GM12878 (cell line): ENCODE measurements around the gene PAFAH2. TPM values are rescaled to one million over a fixed set of nuclear protein-coding genes. Genes with fewer than 3 reads are reported as not detected.

Experiments used
- ATAC-seq: fragments of 200-7000 bp; cut with Tn5 transposase; 3 replicates; pipeline ENCODE4 v1.9.1; 2020; ENCODE audit warnings: mild to moderate bottlenecking, moderate library complexity
- BruUV-seq: library from RNA; stranded (reverse); fragments of 400-500 nt; replicated peaks from 2 replicates; lab custom pipeline; 2021; lab: Mats Ljungman, UMichigan
- CTCF ChIA-PET: fragments of 300-600 bp; sonication (Branson Sonifier 250); formaldehyde crosslinking; extraction: SDS; loops from one replicate; lab custom pipeline; 2021; ENCODE audit warnings: inconsistent platforms; lab: Yijun Ruan, JAX
- POLR2A ChIA-PET: fragments of 350-600 bp; formaldehyde crosslinking; extraction: SDS; loops from one replicate; lab custom pipeline; 2021; ENCODE audit warnings: inconsistent platforms; lab: Charles Lee
- RAD21 ChIA-PET: fragments of 300-600 bp; sonication (Branson Sonifier 250); formaldehyde crosslinking; loops from one replicate; lab custom pipeline; 2023; ENCODE audit warnings: antibody characterized with exemption; ENCODE audit not compliant: unreplicated experiment; lab: Charles Lee
- SMC1A ChIA-PET: fragments of 300-600 bp; sonication (Branson Sonifier 250); formaldehyde crosslinking; loops from one replicate; lab custom pipeline; 2023; ENCODE audit not compliant: unreplicated experiment, uncharacterized antibody; lab: Charles Lee
- DNase-seq: peaks from one replicate; pipeline ENCODE4 v3.0.0-alpha.2; 2011; ENCODE audit warnings: low read depth, low spot score
- FAIRE-seq: peaks from 3 replicates; lab custom pipeline; 2011; peaks lifted over from hg19 to GRCh38; lab: Jason Lieb, UNC
- H2AFZ ChIP-seq: 2 replicates; pipeline ENCODE4 v1.6.0; 2011; ENCODE audit warnings: low read depth, low read length, control low read depth; ENCODE audit not compliant: control insufficient read depth
- H3K27ac ChIP-seq: 2 replicates; pipeline ENCODE4 v1.5.1; 2011; ENCODE audit warnings: control low read depth; ENCODE audit not compliant: control insufficient read depth, insufficient read depth
- H3K27me3 ChIP-seq, 2 experiments: replicated peaks in 1 of 2; 2 replicates each; pipeline versions ENCODE4 v1.6.0 to v1.6.1; 2011; ENCODE audit warnings: low read length in 1 of 2; ENCODE audit not compliant: control insufficient read depth in 2 of 2, insufficient read depth in 2 of 2
- H3K36me3 ChIP-seq, 2 experiments: 2 replicates each; pipeline ENCODE4 v1.5.1; 2011; ENCODE audit warnings: low read length in 1 of 2; ENCODE audit not compliant: control insufficient read depth in 2 of 2, insufficient read depth in 2 of 2
- H3K4me1 ChIP-seq: 2 replicates; pipeline ENCODE4 v1.6.1; 2011; ENCODE audit warnings: mild to moderate bottlenecking, low read length, moderate library complexity, mixed read lengths; ENCODE audit not compliant: control insufficient read depth, insufficient read depth
- H3K4me2 ChIP-seq: 2 replicates; pipeline ENCODE4 v1.6.0; 2011; ENCODE audit warnings: control low read depth; ENCODE audit not compliant: control insufficient read depth, insufficient read depth
- H3K4me3 ChIP-seq: fragments of 200-600 bp; sonication (generic); 2 replicates; pipeline ENCODE4 v1.5.1; 2016
- H3K79me2 ChIP-seq: 2 replicates; pipeline ENCODE4 v1.6.0; 2011; ENCODE audit warnings: low read length; ENCODE audit not compliant: control insufficient read depth, insufficient read depth
- H3K9ac ChIP-seq: 2 replicates; pipeline ENCODE4 v1.8.0; 2011; ENCODE audit warnings: low read length, control low read depth, mixed read lengths; ENCODE audit not compliant: control insufficient read depth, insufficient read depth
- H3K9me3 ChIP-seq: replicated peaks from 3 replicates; pipeline ENCODE4 v1.5.1; 2011; ENCODE audit warnings: mild to moderate bottlenecking, low read length; ENCODE audit not compliant: control insufficient read depth, insufficient read depth
- H4K20me1 ChIP-seq: 2 replicates; pipeline ENCODE4 v1.6.0; 2011; ENCODE audit not compliant: control insufficient read depth, insufficient read depth
- CHD1 ChIP-seq: IDR thresholded peaks from 2 replicates; pipeline ENCODE4 v1.6.1; 2012; ENCODE audit warnings: low read depth, low read length, improper control_type of control experiment
- IKZF2 ChIP-seq, 2 experiments: fragments of 450-650 bp; IDR thresholded peaks; 2 replicates each; pipeline ENCODE4 v1.6.1; 2017; ENCODE audit warnings: mild to moderate bottlenecking in 2 of 2, moderate library complexity in 2 of 2
- JUNB ChIP-seq: IDR thresholded peaks from 2 replicates; pipeline ENCODE4 v1.6.1; 2016; ENCODE audit warnings: antibody characterized with exemption, mild to moderate bottlenecking
- NRF1 ChIP-seq: conservative IDR thresholded peaks from 2 replicates; pipeline ENCODE4 v1.6.1; 2011; ENCODE audit warnings: mild to moderate bottlenecking, low read depth, low read length, improper control_type of control experiment
- RUNX3 ChIP-seq: IDR thresholded peaks from 2 replicates; pipeline ENCODE4 v1.6.1; 2012; ENCODE audit warnings: low read length, inconsistent platforms
- SPI1 ChIP-seq: IDR thresholded peaks from 2 replicates; pipeline ENCODE4 v1.6.1; 2011; ENCODE audit warnings: low read depth, mild to moderate bottlenecking, low read length, moderate library complexity, borderline replicate concordance; ENCODE audit not compliant: insufficient read depth
- SREBF2 ChIP-seq: IDR thresholded peaks from 2 replicates; pipeline ENCODE4 v1.6.1; 2012; ENCODE audit warnings: mild to moderate bottlenecking, low read length
- WGBS: methylation state at CpG from one replicate; pipeline ENCODE4 v1.1.6; 2016; ENCODE audit warnings: low lambda C conversion rate; ENCODE audit not compliant: insufficient replicate concordance, insufficient coverage; ENCODE audit errors: missing lambda C conversion rate; 5-methylcytosine and 5-hydroxymethylcytosine counted together
- in situ Hi-C: fragments of 300-500 bp; cut with MboI; formaldehyde crosslinking; loops from 9 replicates; pipeline ENCODE4 v1.14.3; 2018; ENCODE audit warnings: mixed read lengths
- intact Hi-C: fragments of 100-400 bp; cut with micrococcal nuclease; formaldehyde crosslinking; loops from one replicate; pipeline ENCODE4 v1.14.2; 2022; ENCODE audit not compliant: unreplicated experiment
- polyA plus RNA-seq, 11 experiments: library from polyadenylated mRNA; depleted of rRNA in 4 of 11; unstranded in 6 of 11; stranded (reverse) in 5 of 11; fragments of >200 nt; fragmentation: Nextera tagmentation in 4 of 11; fragmentation: Illumina TruSeq in 1 of 11; extraction: Ambion mirVana in 4 of 11; extraction: Trizol in 1 of 11; gene quantifications; 1 replicate in 1 of 11; 2 replicates in 10 of 11; pipeline versions ENCODE4 v1.2.1 to v1.2.3, GENCODE V29; 2011 to 2016; ENCODE audit warnings: inconsistent platforms in 2 of 11, missing spikeins in 2 of 11, low read depth in 1 of 11
- total RNA-seq, 4 experiments: library from RNA; depleted of rRNA in 3 of 4; stranded (reverse); fragments of >200 nt in 3 of 4; fragmentation: Illumina TruSeq in 1 of 4; extraction: Trizol in 1 of 4; gene quantifications; 2 replicates each; pipeline versions ENCODE4 v1.2.1 to v1.2.3, GENCODE V29; 2013 to 2021
- TF ChIP-seq, protein P1 (sequence below): fragments of 450-650 bp; IDR thresholded peaks from 2 replicates; pipeline ENCODE4 v1.6.1; 2014; ENCODE audit warnings: mild to moderate bottlenecking

Gene PAFAH2
- total and polyA plus RNA-seq, 10 of the 15 experiments (the other 5 are each of a cell fraction or from before 2014, with no cell fraction given), result 3.0 to 9.5 (median 6.5) TPM

DNA sequence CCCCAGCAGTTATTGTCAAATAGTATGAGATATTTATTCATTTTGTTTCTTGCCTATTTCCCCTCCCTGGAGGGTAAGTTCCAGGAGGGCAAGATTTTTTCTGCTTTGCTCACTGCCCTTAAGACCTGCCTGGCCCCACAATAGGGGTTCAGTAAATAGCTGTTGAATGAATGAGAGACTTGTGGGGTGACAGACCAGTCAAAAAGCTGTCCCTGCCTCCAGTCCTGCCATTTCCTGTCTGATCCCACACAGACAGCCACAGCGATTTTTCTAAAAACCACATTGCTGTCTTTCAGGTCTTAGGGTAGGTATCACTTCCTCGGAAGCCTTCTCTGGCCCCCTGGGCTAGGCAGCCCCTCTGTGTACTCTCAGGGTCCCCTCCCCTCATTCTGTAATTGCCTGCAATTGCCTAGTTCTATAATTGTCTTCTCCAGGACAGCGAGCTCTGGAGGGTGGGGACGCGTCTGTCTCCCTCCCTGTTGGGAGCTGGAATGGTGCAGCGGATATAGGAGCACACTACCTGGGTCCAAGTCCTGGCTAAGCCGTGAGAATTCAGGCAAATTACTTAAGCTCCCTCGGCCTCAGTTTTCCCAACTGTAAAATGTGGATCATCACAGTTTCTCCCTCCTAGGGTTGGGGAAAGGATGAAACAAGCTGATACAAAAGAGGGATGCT is 21.9 kb upstream of the PAFAH2 start:
- Histone ChIP-seq H3K4me2 (peak overlapping the region; percentile 20; the same call in 1 of the 2 replicates), H3K9me3 (no peaks in the 10 kb centered on the region), H3K9ac (no peak overlapping the region), H3K79me2 (no peaks in the 10 kb centered on the region), H3K27me3 (no peaks in the 10 kb centered on the region; a peak in 3 of 4 replicates), H3K27ac (no peak overlapping the region), H3K4me3 (no peak overlapping the region), H2AFZ (no peak overlapping the region), H3K36me3 (no peaks in the 10 kb centered on the region), H4K20me1 (no peaks in the 10 kb centered on the region), H3K4me1 (peaks cover 8% of the 10 kb centered on the region; the same call in 1 of the 2 replicates)
- ChIA-PET RAD21 (no interaction called here), SMC1A (interaction anchor here (0.6 to 0.9 kb wide), 2 partner anchors 8 to 126 kb away, joined by 3 read pairs; no protein-coding TSS in a partner anchor), CTCF (interaction anchor here (1.1 kb wide), 1 partner anchor 16 kb away, joined by 4 read pairs; no protein-coding TSS in a partner anchor), POLR2A (no interaction called here)
- BruUV-seq, result no TSS peak
- peak; percentile 85 for FAIRE-seq
- 51% methylated on average over 8 of the region's 8 CpGs for WGBS
- intact Hi-C loops (no loop called here), in situ Hi-C loops (no loop called here)
- peak; percentile 35 for ATAC-seq
- TF ChIP-seq SPI1 (peak; percentile 50; the same call in 1 of the 2 replicates), JUNB (no peak), RUNX3 (peak; percentile 53; the same call in 1 of the 2 replicates)
- DNase-seq, result no peak

DNA sequence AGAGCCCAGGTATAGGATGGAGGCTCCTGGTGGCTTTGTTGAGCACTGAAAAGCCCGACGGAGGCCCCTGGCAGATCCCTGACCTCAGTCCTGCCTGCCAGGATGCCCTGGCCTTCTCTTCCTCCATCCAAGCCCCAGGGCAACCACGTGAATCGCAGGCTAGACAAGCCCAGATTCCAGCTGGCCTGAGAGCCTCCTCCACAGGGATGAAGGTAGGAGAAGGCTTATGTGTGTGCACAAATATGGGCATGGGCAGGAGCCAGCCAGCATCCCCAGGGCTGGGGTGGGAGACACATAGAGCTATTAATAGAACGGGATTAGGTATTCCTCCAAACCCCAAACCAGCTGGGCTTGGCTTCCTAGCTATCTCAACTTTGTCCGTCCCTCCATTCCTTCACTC is 19.7 kb upstream of the PAFAH2 start:
- FAIRE-seq, result no peak
- no peak overlapping the region for H3K9ac ChIP-seq
- POLR2A ChIA-PET, result no interaction called here

More for the DNA sequence above, 19.7 kb upstream of the PAFAH2 start:
- ATAC-seq (no peak), DNase-seq (no peak)
- H3K4me1 ChIP-seq, result peaks cover 8% of the 10 kb centered on the region; the same call in 1 of the 2 replicates
- ChIA-PET CTCF (interaction anchor here (1.3 to 1.9 kb wide), 2 partner anchors 12 to 20 kb away, joined by 4 to 7 read pairs; partner anchors contain the start of gene PAFAH2), SMC1A (interaction anchor here (1.3 kb wide), 1 partner anchor 178 kb away, joined by 3 read pairs; no protein-coding TSS in a partner anchor), RAD21 (interaction anchor here (1.7 kb wide), 1 partner anchor 20 kb away, joined by 6 read pairs; the partner anchor contains the start of gene PAFAH2)
- H3K4me2 ChIP-seq, result no peak overlapping the region
- H2AFZ ChIP-seq, result no peak overlapping the region
- H3K27me3 ChIP-seq, result no peaks in the 10 kb centered on the region; a peak in 3 of 4 replicates
- no TSS peak for BruUV-seq
- no peaks in the 10 kb centered on the region for H3K79me2 ChIP-seq
- H3K9me3 ChIP-seq, result no peaks in the 10 kb centered on the region
- no peaks in the 10 kb centered on the region for H4K20me1 ChIP-seq
- TF ChIP-seq IKZF2 (IDR thresholded peaks at IDR 0.05), result no peak
- TF ChIP-seq CHD1, result no peak
- TF ChIP-seq, protein P1, sequence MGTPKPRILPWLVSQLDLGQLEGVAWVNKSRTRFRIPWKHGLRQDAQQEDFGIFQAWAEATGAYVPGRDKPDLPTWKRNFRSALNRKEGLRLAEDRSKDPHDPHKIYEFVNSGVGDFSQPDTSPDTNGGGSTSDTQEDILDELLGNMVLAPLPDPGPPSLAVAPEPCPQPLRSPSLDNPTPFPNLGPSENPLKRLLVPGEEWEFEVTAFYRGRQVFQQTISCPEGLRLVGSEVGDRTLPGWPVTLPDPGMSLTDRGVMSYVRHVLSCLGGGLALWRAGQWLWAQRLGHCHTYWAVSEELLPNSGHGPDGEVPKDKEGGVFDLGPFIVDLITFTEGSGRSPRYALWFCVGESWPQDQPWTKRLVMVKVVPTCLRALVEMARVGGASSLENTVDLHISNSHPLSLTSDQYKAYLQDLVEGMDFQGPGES, result no peak
- TF ChIP-seq SREBF2, result no peak
- no peak for TF ChIP-seq NRF1
- intact Hi-C loops, result no loop called here
- H3K36me3 ChIP-seq, result no peaks in the 10 kb centered on the region
- in situ Hi-C loops, result no loop called here
- H3K4me3 ChIP-seq, result no peak overlapping the region
- 35% methylated on average over 6 of the region's 6 CpGs for WGBS
- H3K27ac ChIP-seq, result no peak overlapping the region
